ENCODE results near the gene DCST1. TPM values are rescaled to one million over a fixed set of nuclear protein-coding genes. Genes with fewer than 3 reads are reported as not detected.

DCST1 gene
- total and polyA plus RNA-seq, 2 donors (not counting 1 experiment from before 2014, with no cell fraction given), result not detected

- no peak overlapping the region for H3K4me3 ChIP-seq (replicated peaks in 1 of 4; ENCODE audit: control extremely low read depth in 1 of 4, insufficient read depth in 1 of 4, low read depth in 3 of 4, low read length in 4 of 4)
- no peaks in the 10 kb centered on the region for H3K79me2 ChIP-seq (ENCODE audit: control insufficient read depth, insufficient read depth, low read length)
- no peaks in the 10 kb centered on the region for H3K9me3 ChIP-seq (ENCODE audit: control insufficient read depth, insufficient read depth, low read depth, low read length)
- H3K36me3 ChIP-seq (ENCODE audit: control insufficient read depth, insufficient read depth, low read length), result peaks cover 7% of the 10 kb centered on the region
- no peak overlapping the region for H3K27ac ChIP-seq (ENCODE audit: insufficient read depth, low read length)
- no peak overlapping the region for H3K4me2 ChIP-seq (ENCODE audit: extremely low read depth, insufficient read depth, low read length)
- no peaks in the 10 kb centered on the region for H3K27me3 ChIP-seq (ENCODE audit: control insufficient read depth, insufficient read depth, low read length)
- peaks cover 7% of the 10 kb centered on the region for H3K4me1 ChIP-seq (ENCODE audit: control insufficient read depth, extremely low read depth, insufficient read depth, low read length)
- H3K9ac ChIP-seq (ENCODE audit: insufficient read depth, low read length), result no peak overlapping the region
- no peaks in the 10 kb centered on the region for H4K20me1 ChIP-seq (ENCODE audit: control insufficient read depth, extremely low read depth, insufficient read depth, low read length)
- no peak for DNase-seq (ENCODE audit: low read depth in 2 of 2)
- TF ChIP-seq EZH2 (IDR thresholded peaks at IDR 0.05; ENCODE audit: low read length, missing control alignments), result no peak
- TF ChIP-seq CTCF (conservative IDR thresholded peaks at IDR 0.05 in 1 of 2, IDR thresholded peaks at IDR 0.05 in 1 of 2; ENCODE audit: low read depth in 1 of 2, low read length in 2 of 2), result no peak
- no peak overlapping the region for H2AFZ ChIP-seq (ENCODE audit: low read length)
These were observed 20.6 kb upstream of the DCST1 start for GRCh38 chr1:155012776-155013602.

DNA sequence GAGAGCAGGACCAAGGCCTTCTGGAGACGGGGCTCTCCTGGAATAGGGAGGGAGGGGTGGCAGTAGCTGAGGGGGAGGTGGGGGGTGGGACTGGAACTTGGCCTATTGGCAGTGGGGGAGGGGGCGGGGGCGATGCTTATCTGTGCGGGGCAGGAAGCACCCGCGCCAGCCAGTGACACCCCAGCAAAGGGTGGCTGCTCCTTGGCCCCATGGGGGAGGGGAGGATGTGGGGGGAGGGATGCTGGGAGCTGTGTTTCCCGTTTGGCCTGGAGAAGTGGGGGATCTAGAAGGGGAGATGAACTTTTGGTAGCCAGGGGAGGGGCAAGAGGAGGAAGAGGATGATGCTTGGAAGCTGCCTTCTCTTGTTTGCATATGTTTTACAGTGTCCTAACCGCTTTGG lies 20.0 kb upstream of the DCST1 start:
- Histone ChIP-seq H3K4me2 (ENCODE audit: extremely low read depth, insufficient read depth, low read length) (no peak overlapping the region), H3K79me2 (ENCODE audit: control insufficient read depth, insufficient read depth, low read length) (no peaks in the 10 kb centered on the region), H2AFZ (ENCODE audit: low read length) (no peak overlapping the region), H3K27me3 (ENCODE audit: control insufficient read depth, insufficient read depth, low read length) (no peaks in the 10 kb centered on the region), H3K9ac (ENCODE audit: insufficient read depth, low read length) (no peak overlapping the region), H4K20me1 (ENCODE audit: control insufficient read depth, extremely low read depth, insufficient read depth, low read length) (no peaks in the 10 kb centered on the region), H3K4me1 (ENCODE audit: control insufficient read depth, extremely low read depth, insufficient read depth, low read length) (peaks cover 11% of the 10 kb centered on the region), H3K4me3 (replicated peaks in 1 of 4; ENCODE audit: control extremely low read depth in 1 of 4, insufficient read depth in 1 of 4, low read depth in 3 of 4, low read length in 4 of 4) (no peak overlapping the region), H3K27ac (ENCODE audit: insufficient read depth, low read length) (no peak overlapping the region), H3K36me3 (ENCODE audit: control insufficient read depth, insufficient read depth, low read length) (peaks cover 7% of the 10 kb centered on the region), H3K9me3 (ENCODE audit: control insufficient read depth, insufficient read depth, low read depth, low read length) (no peaks in the 10 kb centered on the region)
- no peak for DNase-seq (ENCODE audit: low read depth in 2 of 2)
- TF ChIP-seq EZH2 (IDR thresholded peaks at IDR 0.05; ENCODE audit: low read length, missing control alignments), result no peak
- no peak for TF ChIP-seq CTCF (conservative IDR thresholded peaks at IDR 0.05 in 1 of 2, IDR thresholded peaks at IDR 0.05 in 1 of 2; ENCODE audit: low read depth in 1 of 2, low read length in 2 of 2)

DNA sequence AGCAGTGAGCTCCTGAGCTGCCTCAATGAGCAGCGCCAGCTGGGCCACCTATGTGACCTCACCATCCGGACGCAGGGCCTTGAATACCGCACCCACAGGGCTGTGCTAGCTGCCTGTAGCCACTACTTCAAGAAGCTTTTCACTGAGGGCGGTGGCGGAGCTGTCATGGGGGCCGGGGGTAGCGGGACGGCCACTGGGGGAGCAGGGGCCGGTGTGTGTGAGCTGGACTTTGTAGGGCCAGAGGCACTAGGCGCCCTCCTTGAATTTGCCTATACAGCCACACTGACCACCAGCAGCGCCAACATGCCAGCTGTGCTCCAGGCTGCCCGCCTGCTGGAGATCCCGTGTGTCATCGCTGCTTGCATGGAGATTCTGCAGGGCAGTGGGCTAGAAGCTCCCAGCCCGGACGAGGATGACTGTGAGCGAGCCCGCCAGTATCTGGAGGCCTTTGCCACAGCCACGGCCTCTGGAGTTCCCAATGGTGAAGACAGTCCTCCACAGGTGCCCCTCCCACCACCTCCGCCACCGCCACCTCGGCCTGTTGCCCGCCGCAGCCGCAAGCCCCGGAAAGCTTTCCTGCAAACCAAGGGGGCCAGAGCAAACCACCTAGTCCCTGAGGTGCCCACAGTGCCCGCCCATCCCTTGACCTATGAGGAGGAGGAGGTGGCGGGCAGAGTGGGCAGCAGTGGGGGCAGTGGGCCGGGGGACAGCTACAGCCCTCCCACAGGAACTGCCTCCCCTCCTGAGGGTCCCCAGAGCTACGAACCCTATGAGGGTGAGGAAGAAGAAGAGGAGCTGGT lies 18.7 kb upstream of the DCST1 start:
- H3K4me2 ChIP-seq (ENCODE audit: extremely low read depth, insufficient read depth, low read length), result no peak overlapping the region
- no peak for DNase-seq (ENCODE audit: low read depth in 2 of 2)
- no peaks in the 10 kb centered on the region for H3K27me3 ChIP-seq (ENCODE audit: control insufficient read depth, insufficient read depth, low read length)
- H3K9me3 ChIP-seq (ENCODE audit: control insufficient read depth, insufficient read depth, low read depth, low read length), result no peaks in the 10 kb centered on the region
- H3K4me3 ChIP-seq (replicated peaks in 1 of 4; ENCODE audit: control extremely low read depth in 1 of 4, insufficient read depth in 1 of 4, low read depth in 3 of 4, low read length in 4 of 4), result no peak overlapping the region
- peaks cover 7% of the 10 kb centered on the region for H3K36me3 ChIP-seq (ENCODE audit: control insufficient read depth, insufficient read depth, low read length)
- peaks cover 16% of the 10 kb centered on the region for H3K4me1 ChIP-seq (ENCODE audit: control insufficient read depth, extremely low read depth, insufficient read depth, low read length)
- no peak for TF ChIP-seq CTCF (conservative IDR thresholded peaks at IDR 0.05 in 1 of 2, IDR thresholded peaks at IDR 0.05 in 1 of 2; ENCODE audit: low read depth in 1 of 2, low read length in 2 of 2)
- no peak for TF ChIP-seq EZH2 (IDR thresholded peaks at IDR 0.05; ENCODE audit: low read length, missing control alignments)
- no peaks in the 10 kb centered on the region for H3K79me2 ChIP-seq (ENCODE audit: control insufficient read depth, insufficient read depth, low read length)
- H4K20me1 ChIP-seq (ENCODE audit: control insufficient read depth, extremely low read depth, insufficient read depth, low read length), result no peaks in the 10 kb centered on the region
- no peak overlapping the region for H3K9ac ChIP-seq (ENCODE audit: insufficient read depth, low read length)
- H3K27ac ChIP-seq (ENCODE audit: insufficient read depth, low read length), result no peak overlapping the region
- H2AFZ ChIP-seq (ENCODE audit: low read length), result no peak overlapping the region
